Measurements from ENCODE around the gene CCR6. TPM values are rescaled to one million over a fixed set of nuclear protein-coding genes. Genes with fewer than 3 reads are reported as not detected.

CCR6 gene
- total and polyA plus RNA-seq, 2 of the 13 experiments (the other 11 are each of a cell fraction or from before 2014, with no cell fraction given): 4.5 to 8.7 TPM

- TF ChIP-seq ZNF639 (CRISPR knock-in tag; conservative IDR thresholded peaks at IDR 0.05) (no peak), NR0B2 (CRISPR knock-in tag; IDR thresholded peaks at IDR 0.05) (no peak), ZNF580 (CRISPR knock-in tag; IDR thresholded peaks at IDR 0.05; ENCODE audit: borderline replicate concordance, low read depth) (no peak; the same call in 1 of the 2 replicates), CREBL2 (CRISPR knock-in tag; IDR thresholded peaks at IDR 0.05; ENCODE audit: borderline replicate concordance) (no peak), MEF2D (CRISPR knock-in tag; IDR thresholded peaks at IDR 0.05) (peak; percentile 70; the same call in 1 of the 2 replicates), RFXANK (CRISPR knock-in tag; IDR thresholded peaks at IDR 0.05) (0 out of 2 replicates have a peak, but pooled peaks have one; percentile 0), ZZZ3 (CRISPR knock-in tag; IDR thresholded peaks at IDR 0.05; ENCODE audit: borderline replicate concordance) (no peak), ZBTB40 (IDR thresholded peaks at IDR 0.05) (no peak), ZBTB40 (CRISPR knock-in tag; IDR thresholded peaks at IDR 0.05) (no peak), KDM5B (CRISPR knock-in tag; IDR thresholded peaks at IDR 0.05; ENCODE audit: borderline replicate concordance) (0 out of 2 replicates have a peak, but pooled peaks have one; percentile 50), NR2C2 (CRISPR knock-in tag; IDR thresholded peaks at IDR 0.05; ENCODE audit: borderline replicate concordance) (no peak), RBFOX2 (IDR thresholded peaks at IDR 0.05; ENCODE audit: low read depth, low read length) (no peak), MTA3 (CRISPR knock-in tag; IDR thresholded peaks at IDR 0.05) (no peak), ZNF782 (CRISPR knock-in tag; IDR thresholded peaks at IDR 0.05; ENCODE audit: borderline replicate concordance) (no peak; the same call in 1 of the 2 replicates), U2AF2 (IDR thresholded peaks at IDR 0.05; ENCODE audit: low read depth, low read length) (no peak)
Observed at GRCh38 chr6:167122827-167123657, at the start of gene CCR6 (continued).

All from HepG2 (cell line).